ENCODE measurements around the gene GALNT4. TPM values are rescaled to one million over a fixed set of nuclear protein-coding genes. Genes with fewer than 3 reads are reported as not detected.

Gene GALNT4
- total RNA-seq, 1 experiment from 2014 or later: 10.2 TPM

GRCh38 chr12:89544681-89545184 lies 20.1 kb upstream of the GALNT4 start:
- Histone ChIP-seq H3K4me1 (replicated peaks) (peaks cover 42% of the 10 kb centered on the region), H3K27me3 (replicated peaks) (no peaks in the 10 kb centered on the region), H3K27ac (peak overlapping the region; percentile 37), H3K36me3 (no peaks in the 10 kb centered on the region), H3K4me3 (no peak overlapping the region), H3K9me3 (replicated peaks) (no peaks in the 10 kb centered on the region)
- peak; percentile 74 to 82 for DNase-seq (ENCODE audit: low read depth in 1 of 2, low spot score in 2 of 2)

- H3K4me3 ChIP-seq: no peak overlapping the region
- no peaks in the 10 kb centered on the region for H3K9me3 ChIP-seq (replicated peaks)
- DNase-seq (ENCODE audit: low read depth in 1 of 2, low spot score in 2 of 2): no peak
- H3K27ac ChIP-seq: no peak overlapping the region
- H3K36me3 ChIP-seq: no peaks in the 10 kb centered on the region
- peaks cover 42% of the 10 kb centered on the region for H3K4me1 ChIP-seq (replicated peaks)
- no peaks in the 10 kb centered on the region for H3K27me3 ChIP-seq (replicated peaks)
Observed at GRCh38 chr12:89544022-89544421, 19.4 kb upstream of the GALNT4 start.

- Histone ChIP-seq H3K9me3 (replicated peaks) (no peaks in the 10 kb centered on the region), H3K36me3 (no peaks in the 10 kb centered on the region), H3K27me3 (replicated peaks) (no peaks in the 10 kb centered on the region), H3K4me1 (replicated peaks) (peaks cover 42% of the 10 kb centered on the region), H3K27ac (no peak overlapping the region), H3K4me3 (no peak overlapping the region)
- peak; percentile 67 to 68 for DNase-seq (ENCODE audit: low read depth in 1 of 2, low spot score in 2 of 2)
Observed at GRCh38 chr12:89542912-89543592, 18.5 kb upstream of the GALNT4 start.

- Histone ChIP-seq H3K4me3 (no peak overlapping the region), H3K36me3 (no peaks in the 10 kb centered on the region), H3K9me3 (replicated peaks) (no peaks in the 10 kb centered on the region), H3K4me1 (replicated peaks) (peaks cover 42% of the 10 kb centered on the region), H3K27ac (no peak overlapping the region), H3K27me3 (replicated peaks) (no peaks in the 10 kb centered on the region)
- no peak for DNase-seq (ENCODE audit: low read depth in 1 of 2, low spot score in 2 of 2)
Observed at GRCh38 chr12:89542236-89542635, 17.6 kb upstream of the GALNT4 start.

- Histone ChIP-seq H3K4me1 (replicated peaks) (peaks cover 29% of the 10 kb centered on the region), H3K36me3 (no peaks in the 10 kb centered on the region), H3K27me3 (replicated peaks) (no peaks in the 10 kb centered on the region), H3K4me3 (no peak overlapping the region), H3K27ac (no peak overlapping the region), H3K9me3 (replicated peaks) (no peaks in the 10 kb centered on the region)
- DNase-seq (ENCODE audit: low read depth in 1 of 2, low spot score in 2 of 2): no peak
Observed at GRCh38 chr12:89540586-89540985, 16.0 kb upstream of the GALNT4 start.

- no peaks in the 10 kb centered on the region for H3K36me3 ChIP-seq
- DNase-seq (ENCODE audit: low read depth in 1 of 2, low spot score in 2 of 2): no peak
- no peaks in the 10 kb centered on the region for H3K9me3 ChIP-seq (replicated peaks)
- H3K4me1 ChIP-seq (replicated peaks): peaks cover 20% of the 10 kb centered on the region
- no peak overlapping the region for H3K27ac ChIP-seq
- no peaks in the 10 kb centered on the region for H3K27me3 ChIP-seq (replicated peaks)
- H3K4me3 ChIP-seq: no peak overlapping the region
Observed at GRCh38 chr12:89539426-89540223, 15.0 kb upstream of the GALNT4 start.

GRCh38 chr12:89538897-89539296 lies 14.3 kb upstream of the GALNT4 start:
- H3K27me3 ChIP-seq (replicated peaks): no peaks in the 10 kb centered on the region
- H3K4me1 ChIP-seq (replicated peaks): peaks cover 12% of the 10 kb centered on the region
- no peak overlapping the region for H3K27ac ChIP-seq
- no peak overlapping the region for H3K4me3 ChIP-seq
- H3K36me3 ChIP-seq: no peaks in the 10 kb centered on the region
- no peak for DNase-seq (ENCODE audit: low read depth in 1 of 2, low spot score in 2 of 2)
- no peaks in the 10 kb centered on the region for H3K9me3 ChIP-seq (replicated peaks)

GRCh38 chr12:89537389-89537788 lies 12.8 kb upstream of the GALNT4 start:
- no peaks in the 10 kb centered on the region for H3K4me1 ChIP-seq (replicated peaks)
- no peak for DNase-seq (ENCODE audit: low read depth in 1 of 2, low spot score in 2 of 2)
- H3K27ac ChIP-seq: no peak overlapping the region
- no peak overlapping the region for H3K4me3 ChIP-seq
- H3K27me3 ChIP-seq (replicated peaks): no peaks in the 10 kb centered on the region
- no peaks in the 10 kb centered on the region for H3K9me3 ChIP-seq (replicated peaks)
- no peaks in the 10 kb centered on the region for H3K36me3 ChIP-seq

- Histone ChIP-seq H3K9me3 (replicated peaks) (no peaks in the 10 kb centered on the region), H3K36me3 (no peaks in the 10 kb centered on the region; the same call in 1 of the 2 replicates), H3K27me3 (replicated peaks) (no peaks in the 10 kb centered on the region), H3K4me1 (replicated peaks) (no peaks in the 10 kb centered on the region), H3K27ac (no peak overlapping the region), H3K4me3 (no peak overlapping the region)
- no peak for DNase-seq (ENCODE audit: low read depth in 1 of 2, low spot score in 2 of 2)
Observed at GRCh38 chr12:89529738-89530137, 5.1 kb upstream of the GALNT4 start.

GRCh38 chr12:89528434-89528833 lies 3.8 kb upstream of the GALNT4 start:
- Histone ChIP-seq H3K36me3 (peaks cover 12% of the 10 kb centered on the region), H3K4me1 (replicated peaks) (peaks cover 6% of the 10 kb centered on the region), H3K27ac (no peak overlapping the region), H3K9me3 (replicated peaks) (no peaks in the 10 kb centered on the region), H3K4me3 (no peak overlapping the region), H3K27me3 (replicated peaks) (no peaks in the 10 kb centered on the region)
- no peak for DNase-seq (ENCODE audit: low read depth in 1 of 2, low spot score in 2 of 2)

- no peaks in the 10 kb centered on the region for H3K27me3 ChIP-seq (replicated peaks)
- DNase-seq (ENCODE audit: low read depth in 1 of 2, low spot score in 2 of 2): peak; percentile 82 to 90
- peaks cover 26% of the 10 kb centered on the region for H3K36me3 ChIP-seq
- no peaks in the 10 kb centered on the region for H3K9me3 ChIP-seq (replicated peaks)
- peaks cover 29% of the 10 kb centered on the region for H3K4me1 ChIP-seq (replicated peaks)
- peak within 1 kb of the TSS; percentile 62 for H3K4me3 ChIP-seq
- H3K27ac ChIP-seq: peak within 1 kb of the TSS; percentile 90
Observed at GRCh38 chr12:89525824-89526770, 1.5 kb upstream of the GALNT4 start, which contains the start of gene POC1B. TSS of gene POC1B (minus strand) at chr12:89526047. CDS start at chr12:89525895, 152 bp downstream.

- H3K4me3 ChIP-seq: peak overlapping the region; percentile 62
- H3K9me3 ChIP-seq (replicated peaks): no peaks in the 10 kb centered on the region
- H3K27ac ChIP-seq: peak overlapping the region; percentile 90
- H3K4me1 ChIP-seq (replicated peaks): peaks cover 29% of the 10 kb centered on the region
- H3K27me3 ChIP-seq (replicated peaks): no peaks in the 10 kb centered on the region
- peaks cover 26% of the 10 kb centered on the region for H3K36me3 ChIP-seq
- DNase-seq (ENCODE audit: low read depth in 1 of 2, low spot score in 2 of 2): peak; percentile 70 to 76
Observed at GRCh38 chr12:89525305-89525823, 768 bp upstream of the GALNT4 start.

Measured in SJSA1 (cell line).